ENCODE results near the gene TAS2R40. TPM values are rescaled to one million over a fixed set of nuclear protein-coding genes. Genes with fewer than 3 reads are reported as not detected.

Gene TAS2R40
- total RNA-seq, 1 donor from 2014 or later, result not detected

DNA sequence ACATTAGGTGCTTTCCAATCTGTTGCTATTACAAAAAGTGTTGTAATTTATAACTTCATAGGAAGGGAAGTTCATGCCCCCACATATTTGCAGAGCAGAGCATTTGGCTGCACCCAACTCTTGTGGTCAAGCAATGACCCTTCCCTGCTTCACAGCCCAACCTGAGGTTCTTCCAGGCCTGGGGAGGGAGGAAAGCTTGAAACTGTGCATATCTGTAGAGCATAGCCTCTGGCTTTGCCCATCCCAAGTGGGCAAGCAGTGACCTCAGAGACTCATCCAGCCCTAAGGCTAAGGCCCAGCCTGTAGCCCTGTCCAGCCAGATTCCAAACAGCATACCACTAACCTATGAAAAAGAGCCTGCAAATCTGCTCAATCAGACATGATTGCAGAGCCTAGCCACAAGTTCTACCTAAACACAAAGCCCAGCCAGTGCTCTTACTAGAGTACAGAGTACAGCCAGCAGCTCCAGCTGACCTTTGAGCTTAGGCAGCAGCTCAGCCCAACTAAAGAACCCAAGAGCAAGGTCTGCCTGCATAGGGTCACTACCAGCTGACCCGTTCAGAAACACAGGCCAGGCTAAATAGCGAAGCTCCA is 27.0 kb downstream of the TAS2R40 start:
- no peak overlapping the region for H3K4me3 Mint-ChIP-seq (ENCODE audit: unreplicated experiment)
- H3K36me3 Mint-ChIP-seq (ENCODE audit: low read depth), result peaks cover 8% of the 10 kb centered on the region
- DNase-seq (ENCODE audit: low spot score), result no peak
- H3K4me1 Mint-ChIP-seq (ENCODE audit: low read depth), result no peaks in the 10 kb centered on the region
- no peak overlapping the region for H3K27ac Mint-ChIP-seq (ENCODE audit: unreplicated experiment)
- peaks cover 10% of the 10 kb centered on the region for H3K9me3 Mint-ChIP-seq (ENCODE audit: low read depth)
- peaks cover 3% of the 10 kb centered on the region for H3K27me3 Mint-ChIP-seq (ENCODE audit: low read depth)
- TF ChIP-seq, protein P1, sequence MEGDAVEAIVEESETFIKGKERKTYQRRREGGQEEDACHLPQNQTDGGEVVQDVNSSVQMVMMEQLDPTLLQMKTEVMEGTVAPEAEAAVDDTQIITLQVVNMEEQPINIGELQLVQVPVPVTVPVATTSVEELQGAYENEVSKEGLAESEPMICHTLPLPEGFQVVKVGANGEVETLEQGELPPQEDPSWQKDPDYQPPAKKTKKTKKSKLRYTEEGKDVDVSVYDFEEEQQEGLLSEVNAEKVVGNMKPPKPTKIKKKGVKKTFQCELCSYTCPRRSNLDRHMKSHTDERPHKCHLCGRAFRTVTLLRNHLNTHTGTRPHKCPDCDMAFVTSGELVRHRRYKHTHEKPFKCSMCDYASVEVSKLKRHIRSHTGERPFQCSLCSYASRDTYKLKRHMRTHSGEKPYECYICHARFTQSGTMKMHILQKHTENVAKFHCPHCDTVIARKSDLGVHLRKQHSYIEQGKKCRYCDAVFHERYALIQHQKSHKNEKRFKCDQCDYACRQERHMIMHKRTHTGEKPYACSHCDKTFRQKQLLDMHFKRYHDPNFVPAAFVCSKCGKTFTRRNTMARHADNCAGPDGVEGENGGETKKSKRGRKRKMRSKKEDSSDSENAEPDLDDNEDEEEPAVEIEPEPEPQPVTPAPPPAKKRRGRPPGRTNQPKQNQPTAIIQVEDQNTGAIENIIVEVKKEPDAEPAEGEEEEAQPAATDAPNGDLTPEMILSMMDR (IDR thresholded peaks at IDR 0.05), result no peak

DNA sequence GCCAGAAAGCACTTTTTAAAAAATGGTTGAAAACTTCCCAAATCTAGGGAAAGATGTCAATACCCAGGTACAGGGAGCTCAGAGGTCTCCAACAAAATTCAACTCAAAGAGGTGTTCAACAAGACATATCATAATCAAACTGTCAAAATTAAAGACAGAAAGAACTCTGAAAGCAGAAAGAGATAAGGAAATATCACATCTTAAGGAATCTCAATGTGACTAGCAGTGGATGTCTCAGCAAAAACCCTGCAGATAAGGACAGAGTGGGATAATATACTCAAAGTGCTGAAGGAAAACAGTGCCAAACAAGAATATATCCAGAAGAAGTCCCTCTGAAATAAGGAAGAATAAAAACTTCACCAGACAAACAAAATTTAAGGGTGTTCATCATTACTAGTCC is 28.4 kb downstream of the TAS2R40 start:
- Mint-ChIP-seq H3K27me3 (ENCODE audit: low read depth) (peaks cover 1% of the 10 kb centered on the region), H3K36me3 (ENCODE audit: low read depth) (peaks cover 13% of the 10 kb centered on the region), H3K9me3 (ENCODE audit: low read depth) (peaks cover 16% of the 10 kb centered on the region), H3K27ac (ENCODE audit: unreplicated experiment) (no peak overlapping the region), H3K4me3 (ENCODE audit: unreplicated experiment) (no peak overlapping the region), H3K4me1 (ENCODE audit: low read depth) (no peaks in the 10 kb centered on the region)
- no peak for DNase-seq (ENCODE audit: low spot score)
- TF ChIP-seq, protein P1 (IDR thresholded peaks at IDR 0.05), result no peak

DNA sequence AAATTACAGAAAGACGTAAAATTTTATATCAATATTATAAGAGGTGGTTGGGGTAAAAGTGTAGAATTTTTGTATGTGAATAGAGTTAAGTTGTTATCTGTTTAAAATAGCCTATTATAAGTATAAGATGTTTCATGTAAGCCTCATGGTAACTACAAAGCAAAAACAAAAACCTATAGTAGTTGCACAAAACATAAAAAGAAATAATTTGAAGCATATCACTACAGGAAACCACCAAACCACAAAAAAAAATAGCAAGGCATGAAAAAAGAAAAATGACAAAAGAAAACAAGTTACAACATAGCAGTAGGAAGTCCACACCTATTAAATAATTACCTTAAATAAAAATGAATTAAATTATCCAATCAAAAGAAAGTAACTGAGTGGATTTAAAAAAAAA is 29.0 kb downstream of the TAS2R40 start:
- TF ChIP-seq, protein P1 (IDR thresholded peaks at IDR 0.05), result no peak
- no peak overlapping the region for H3K4me3 Mint-ChIP-seq (ENCODE audit: unreplicated experiment)
- peaks cover 13% of the 10 kb centered on the region for H3K36me3 Mint-ChIP-seq (ENCODE audit: low read depth)

DNA sequence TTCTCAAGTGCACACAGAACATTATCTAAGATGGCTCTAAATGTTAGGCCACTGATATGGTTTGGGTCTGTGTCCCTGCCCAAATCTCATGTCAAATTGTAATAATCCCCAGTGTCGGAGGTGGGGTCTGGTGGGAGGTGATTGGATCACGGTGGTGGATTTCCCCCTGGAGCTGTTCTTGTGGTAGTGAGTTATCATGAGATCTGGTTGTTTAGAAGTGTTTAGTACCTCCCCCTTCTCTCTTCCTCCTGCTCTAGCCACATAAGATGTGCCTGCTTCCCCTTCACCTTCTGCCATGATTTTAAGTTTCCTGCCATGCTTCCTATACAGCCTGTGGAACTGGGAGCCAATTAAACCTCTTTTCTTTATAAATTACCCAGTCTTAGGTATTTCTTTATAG is 30.2 kb downstream of the TAS2R40 start:
- H3K9me3 Mint-ChIP-seq (ENCODE audit: low read depth), result peaks cover 16% of the 10 kb centered on the region
- TF ChIP-seq, protein P1 (IDR thresholded peaks at IDR 0.05), result no peak
- no peak overlapping the region for H3K27ac Mint-ChIP-seq (ENCODE audit: unreplicated experiment)
- H3K4me3 Mint-ChIP-seq (ENCODE audit: unreplicated experiment), result no peak overlapping the region
- DNase-seq (ENCODE audit: low spot score), result no peak
- peaks cover under 1% of the 10 kb centered on the region for H3K27me3 Mint-ChIP-seq (ENCODE audit: low read depth)
- no peaks in the 10 kb centered on the region for H3K4me1 Mint-ChIP-seq (ENCODE audit: low read depth)
- H3K36me3 Mint-ChIP-seq (ENCODE audit: low read depth), result peaks cover 13% of the 10 kb centered on the region

More for the DNA sequence above, 29.0 kb downstream of the TAS2R40 start:
- Mint-ChIP-seq H3K4me1 (ENCODE audit: low read depth) (no peaks in the 10 kb centered on the region), H3K27me3 (ENCODE audit: low read depth) (peaks cover 1% of the 10 kb centered on the region), H3K27ac (ENCODE audit: unreplicated experiment) (no peak overlapping the region), H3K9me3 (ENCODE audit: low read depth) (peaks cover 16% of the 10 kb centered on the region)
- DNase-seq (ENCODE audit: low spot score), result no peak

DNA sequence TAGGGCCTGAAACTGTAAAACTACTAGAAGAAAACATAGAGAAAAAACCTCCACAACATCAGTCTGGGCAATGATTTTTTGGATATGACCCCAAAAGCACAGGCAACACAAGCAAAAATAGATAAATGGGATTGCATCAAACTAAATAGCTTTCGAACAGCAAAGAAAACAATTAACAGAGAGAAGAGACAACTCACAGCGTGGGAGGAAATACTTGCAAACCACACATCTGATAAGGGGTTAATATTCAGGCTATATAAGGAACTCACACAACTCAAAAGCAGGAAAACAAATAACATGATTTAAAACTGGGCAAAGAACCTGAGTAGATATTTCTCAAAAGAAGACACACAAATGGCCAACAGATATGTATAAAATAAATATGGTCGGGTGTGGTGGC is 33.7 kb downstream of the TAS2R40 start:
- no peak overlapping the region for H3K27ac Mint-ChIP-seq (ENCODE audit: unreplicated experiment)
- DNase-seq (ENCODE audit: low spot score), result no peak
- peaks cover 16% of the 10 kb centered on the region for H3K9me3 Mint-ChIP-seq (ENCODE audit: low read depth)
- TF ChIP-seq, protein P1 (IDR thresholded peaks at IDR 0.05), result no peak
- no peaks in the 10 kb centered on the region for H3K27me3 Mint-ChIP-seq (ENCODE audit: low read depth)
- H3K4me1 Mint-ChIP-seq (ENCODE audit: low read depth), result no peaks in the 10 kb centered on the region
- peaks cover 11% of the 10 kb centered on the region for H3K36me3 Mint-ChIP-seq (ENCODE audit: low read depth)
- no peak overlapping the region for H3K4me3 Mint-ChIP-seq (ENCODE audit: unreplicated experiment)

All from chondrocyte (in vitro differentiated cells).